ENCODE measurements around the gene CXCL12.

CXCL12 gene

DNA sequence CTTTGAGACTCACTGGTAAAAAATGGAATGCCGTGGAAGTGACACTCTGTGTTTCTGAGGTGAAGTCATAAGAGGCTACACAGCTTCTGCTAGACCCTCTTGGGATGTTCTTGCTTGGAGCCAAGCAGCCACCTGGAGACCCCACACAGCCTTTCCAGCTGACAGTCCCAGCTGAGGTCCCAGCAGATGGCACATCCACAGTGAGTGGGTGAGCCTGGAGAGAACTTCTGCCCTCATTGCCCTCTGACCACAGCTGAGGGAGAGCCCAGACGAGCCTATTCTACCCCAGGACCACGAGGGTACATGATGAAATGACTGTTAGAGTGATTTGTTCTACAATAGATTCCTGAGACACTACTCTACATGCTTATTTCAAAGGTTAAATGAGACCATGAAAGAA, 44.3 kb downstream of the CXCL12 start:
- H3K4me3 ChIP-seq (ENCODE audit: low read depth, low read length) = no peak overlapping the region
- no peak for DNase-seq (ENCODE audit: low read depth)
- TF ChIP-seq, protein P1, sequence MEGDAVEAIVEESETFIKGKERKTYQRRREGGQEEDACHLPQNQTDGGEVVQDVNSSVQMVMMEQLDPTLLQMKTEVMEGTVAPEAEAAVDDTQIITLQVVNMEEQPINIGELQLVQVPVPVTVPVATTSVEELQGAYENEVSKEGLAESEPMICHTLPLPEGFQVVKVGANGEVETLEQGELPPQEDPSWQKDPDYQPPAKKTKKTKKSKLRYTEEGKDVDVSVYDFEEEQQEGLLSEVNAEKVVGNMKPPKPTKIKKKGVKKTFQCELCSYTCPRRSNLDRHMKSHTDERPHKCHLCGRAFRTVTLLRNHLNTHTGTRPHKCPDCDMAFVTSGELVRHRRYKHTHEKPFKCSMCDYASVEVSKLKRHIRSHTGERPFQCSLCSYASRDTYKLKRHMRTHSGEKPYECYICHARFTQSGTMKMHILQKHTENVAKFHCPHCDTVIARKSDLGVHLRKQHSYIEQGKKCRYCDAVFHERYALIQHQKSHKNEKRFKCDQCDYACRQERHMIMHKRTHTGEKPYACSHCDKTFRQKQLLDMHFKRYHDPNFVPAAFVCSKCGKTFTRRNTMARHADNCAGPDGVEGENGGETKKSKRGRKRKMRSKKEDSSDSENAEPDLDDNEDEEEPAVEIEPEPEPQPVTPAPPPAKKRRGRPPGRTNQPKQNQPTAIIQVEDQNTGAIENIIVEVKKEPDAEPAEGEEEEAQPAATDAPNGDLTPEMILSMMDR (IDR thresholded peaks at IDR 0.05; ENCODE audit: insufficient read depth, low read depth, low read length, missing control alignments) = no peak

DNA sequence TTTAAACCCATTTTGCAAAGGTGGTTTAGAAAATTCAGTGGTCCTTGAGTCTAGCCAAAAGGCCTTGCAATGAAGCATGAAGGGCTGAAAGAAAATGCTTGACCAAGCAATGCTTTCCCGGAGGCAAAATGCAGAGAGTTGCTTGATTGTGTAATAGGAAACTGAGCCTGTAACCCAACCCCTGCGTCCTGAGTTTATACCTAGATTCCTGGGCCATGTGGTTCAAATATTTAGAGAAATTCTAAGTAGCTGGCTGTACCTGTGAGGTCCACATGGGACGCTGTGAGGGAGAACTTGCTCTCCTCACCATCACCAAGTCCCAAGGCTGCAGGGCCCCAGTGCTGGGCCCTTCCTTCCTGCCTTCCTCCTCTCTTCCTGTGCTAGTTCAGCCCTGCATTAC, 45.7 kb downstream of the CXCL12 start:
- no peak overlapping the region for H3K4me3 ChIP-seq (ENCODE audit: low read depth, low read length)
- no peak for DNase-seq (ENCODE audit: low read depth)
- TF ChIP-seq, protein P1 (IDR thresholded peaks at IDR 0.05; ENCODE audit: insufficient read depth, low read depth, low read length, missing control alignments) = no peak

- H3K4me3 ChIP-seq (ENCODE audit: low read depth, low read length) = no peak overlapping the region
- TF ChIP-seq, protein P1 (IDR thresholded peaks at IDR 0.05; ENCODE audit: insufficient read depth, low read depth, low read length, missing control alignments) = no peak
- DNase-seq (ENCODE audit: low read depth) = no peak
Measured at GRCh38 chr10:44337081-44337480, 47.8 kb downstream of the CXCL12 start.

- DNase-seq (ENCODE audit: low read depth) = no peak
- H3K4me3 ChIP-seq (ENCODE audit: low read depth, low read length) = no peak overlapping the region
- TF ChIP-seq, protein P1 (IDR thresholded peaks at IDR 0.05; ENCODE audit: insufficient read depth, low read depth, low read length, missing control alignments) = no peak
Measured at GRCh38 chr10:44335330-44336021, 49.4 kb downstream of the CXCL12 start.

DNA sequence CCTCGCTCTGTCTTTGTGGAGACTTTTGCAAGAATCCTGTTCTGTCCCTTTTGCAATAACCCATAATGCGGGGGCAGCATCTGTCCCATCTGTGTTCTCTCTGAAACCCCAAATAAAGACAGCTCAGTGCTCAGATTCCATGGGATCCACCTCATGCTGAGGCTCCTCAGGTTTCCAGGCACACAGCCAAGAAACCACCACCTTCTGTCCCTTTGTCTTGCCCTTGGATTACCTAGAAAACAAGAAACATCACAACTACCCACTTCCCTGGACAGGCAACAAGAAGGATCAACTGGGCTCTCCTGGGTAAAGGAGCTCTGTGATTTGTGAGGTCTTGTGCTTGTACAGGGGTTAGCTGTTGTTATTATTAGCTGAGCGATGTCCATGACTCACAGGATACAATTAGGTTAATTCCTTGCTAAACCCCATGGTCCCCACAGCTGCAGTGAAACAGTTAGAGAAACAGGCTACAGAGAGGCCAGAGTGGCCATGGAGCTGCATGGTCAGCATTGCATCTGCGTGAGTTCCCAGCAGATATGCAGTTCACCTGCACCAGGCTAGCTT, 50.2 kb downstream of the CXCL12 start:
- TF ChIP-seq, protein P1 (IDR thresholded peaks at IDR 0.05; ENCODE audit: insufficient read depth, low read depth, low read length, missing control alignments) = no peak
- no peak overlapping the region for H3K4me3 ChIP-seq (ENCODE audit: low read depth, low read length)
- no peak for DNase-seq (ENCODE audit: low read depth)

GRCh38 chr10:44334091-44334490, 50.8 kb downstream of the CXCL12 start:
- no peak for DNase-seq (ENCODE audit: low read depth)
- TF ChIP-seq, protein P1 (IDR thresholded peaks at IDR 0.05; ENCODE audit: insufficient read depth, low read depth, low read length, missing control alignments) = no peak
- H3K4me3 ChIP-seq (ENCODE audit: low read depth, low read length) = no peak overlapping the region

DNA sequence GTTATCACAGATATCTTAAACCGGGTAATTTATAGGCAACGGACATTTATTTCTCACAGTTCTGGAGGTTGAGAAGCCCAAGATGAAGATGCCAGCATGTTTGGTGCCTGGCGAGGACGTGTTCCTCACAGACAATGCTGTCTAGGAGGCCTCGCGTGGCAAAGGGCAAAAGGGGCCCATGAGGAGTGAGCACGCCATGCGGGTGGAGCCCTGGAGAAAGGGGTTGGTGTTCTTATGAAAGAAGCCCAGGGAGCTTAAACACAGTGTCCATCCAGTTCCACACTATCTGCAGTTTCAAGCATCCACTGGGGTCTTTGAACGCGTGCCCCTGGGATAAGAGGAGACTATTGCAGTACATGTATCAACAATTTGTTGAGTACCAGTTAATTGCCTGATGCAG, 51.4 kb downstream of the CXCL12 start:
- no peak for DNase-seq (ENCODE audit: low read depth)
- TF ChIP-seq, protein P1 (IDR thresholded peaks at IDR 0.05; ENCODE audit: insufficient read depth, low read depth, low read length, missing control alignments) = no peak
- H3K4me3 ChIP-seq (ENCODE audit: low read depth, low read length) = no peak overlapping the region
